Femur (tissue), 1 donor: ENCODE measurements around the gene ATP8B3.

Experiments used
- DNase-seq: peaks from one replicate; pipeline ENCODE4 v3.0.0-alpha.2; 2017

The ATP8B3 gene

GRCh38 chr19:1766800-1767352 is 45.2 kb downstream of the ATP8B3 start:
- no peak for DNase-seq

GRCh38 chr19:1765904-1766799 is 45.9 kb downstream of the ATP8B3 start:
- DNase-seq = no peak

GRCh38 chr19:1765232-1765903 is 46.7 kb downstream of the ATP8B3 start:
- DNase-seq = no peak

- no peak for DNase-seq
Measured at GRCh38 chr19:1764729-1765128, 47.3 kb downstream of the ATP8B3 start.

GRCh38 chr19:1763648-1764639 is 48.1 kb downstream of the ATP8B3 start:
- DNase-seq = no peak

- no peak for DNase-seq
Measured at GRCh38 chr19:1762243-1763117, 49.6 kb downstream of the ATP8B3 start.

- DNase-seq = no peak
Measured at GRCh38 chr19:1761528-1762242, 50.4 kb downstream of the ATP8B3 start.

- peak; percentile 41 for DNase-seq
Measured at GRCh38 chr19:1760786-1761527, 51.1 kb downstream of the ATP8B3 start.

GRCh38 chr19:1760020-1760419 is 52.1 kb downstream of the ATP8B3 start:
- DNase-seq = no peak

- no peak for DNase-seq
Measured at GRCh38 chr19:1758959-1759903, 52.8 kb downstream of the ATP8B3 start.

- DNase-seq = no peak
Measured at GRCh38 chr19:1758231-1758577, 53.9 kb downstream of the ATP8B3 start.

- no peak for DNase-seq
Measured at GRCh38 chr19:1757468-1758230, 54.4 kb downstream of the ATP8B3 start.

- no peak for DNase-seq
Measured at GRCh38 chr19:1756705-1757465, 55.2 kb downstream of the ATP8B3 start.

- no peak for DNase-seq
Measured at GRCh38 chr19:1756264-1756663, 55.8 kb downstream of the ATP8B3 start.

GRCh38 chr19:1755467-1756171 is 56.5 kb downstream of the ATP8B3 start:
- DNase-seq = no peak

GRCh38 chr19:1754636-1755466 is 57.2 kb downstream of the ATP8B3 start:
- no peak for DNase-seq
